AG20443 (cell line): ENCODE data around the gene TRIO.
A peak's percentile ranks its signal among the peaks of the same experiment; 100 is the strongest.

Source experiments
- DNase-seq: peaks from one replicate; pipeline ENCODE4 v3.0.0; 2012; ENCODE audit warnings: low spot score, mixed read lengths

TRIO gene

DNA sequence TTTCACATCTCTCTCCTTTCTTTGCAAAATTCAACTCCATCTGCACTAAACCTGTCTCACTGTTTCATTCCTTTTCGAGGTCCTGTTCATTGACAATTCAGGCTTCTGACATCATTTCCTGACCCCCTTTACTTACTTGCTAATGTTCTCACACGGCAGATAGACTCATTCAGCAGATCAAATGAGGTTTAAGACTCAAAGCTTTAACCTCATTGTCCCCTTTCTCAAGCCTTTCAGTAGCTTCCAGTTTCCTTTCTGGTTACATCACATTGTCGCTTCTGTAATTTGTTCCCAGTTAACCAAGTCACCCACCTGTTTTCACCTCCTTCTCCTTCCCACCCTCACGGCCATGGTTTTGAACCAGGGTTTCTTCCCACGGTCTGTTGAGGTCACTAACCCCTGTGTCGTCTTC, 295.1 kb downstream of the TRIO start:
- no peak for DNase-seq

DNA sequence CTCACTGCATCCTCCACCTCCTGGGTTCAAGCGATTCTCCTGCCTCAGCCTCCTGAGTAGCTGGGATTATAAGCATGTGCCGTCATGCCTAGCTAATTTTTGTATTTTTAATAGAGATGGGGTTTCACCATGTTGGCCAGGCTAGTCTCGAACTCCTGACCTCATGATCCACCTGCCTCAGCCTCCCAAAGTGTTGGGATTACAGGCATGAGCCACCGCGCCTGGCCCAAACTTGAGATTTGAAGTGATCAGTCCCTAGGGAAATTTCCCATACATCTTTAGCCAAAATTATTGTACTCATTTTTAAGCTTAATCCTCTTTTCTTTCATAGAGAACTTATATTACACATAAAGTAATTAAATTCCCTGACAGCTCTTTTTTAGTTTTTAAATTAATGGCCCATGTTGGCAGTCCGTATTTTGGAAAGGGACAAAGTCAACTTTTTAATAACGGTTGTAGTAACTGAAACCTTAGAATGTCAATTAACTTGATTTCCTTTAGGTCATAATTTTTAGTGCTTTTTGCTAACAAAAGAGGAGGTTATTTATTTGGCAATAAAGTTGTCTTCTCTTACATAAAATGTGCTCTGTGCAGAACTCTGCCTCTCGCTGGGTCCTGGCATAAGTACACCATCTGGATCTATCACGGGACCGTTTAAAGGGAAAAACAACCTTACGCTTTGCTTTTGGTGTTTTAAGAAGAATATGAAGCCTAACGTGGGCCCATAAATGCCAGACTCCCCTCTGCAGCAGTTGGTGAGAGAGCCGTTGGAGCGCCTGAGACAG, 296.1 kb downstream of the TRIO start:
- DNase-seq, result no peak

DNA sequence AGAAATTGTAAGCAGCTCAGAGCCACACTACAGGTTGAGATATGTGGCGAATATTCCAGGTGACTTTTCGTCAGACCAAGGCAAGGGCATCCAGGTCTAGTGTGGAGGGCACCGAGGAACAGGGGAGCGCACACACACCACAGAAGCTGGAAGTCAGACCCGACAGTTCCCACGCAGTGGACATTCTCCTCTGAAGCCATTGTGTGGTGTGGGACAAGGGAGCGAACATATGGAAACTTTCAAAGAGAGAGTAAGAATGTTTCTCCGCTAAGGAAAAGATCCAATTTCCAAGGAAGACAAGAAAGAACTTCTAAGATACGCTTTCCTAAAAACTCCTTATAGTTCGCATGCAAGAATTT, 297.1 kb downstream of the TRIO start:
- DNase-seq, result no peak

DNA sequence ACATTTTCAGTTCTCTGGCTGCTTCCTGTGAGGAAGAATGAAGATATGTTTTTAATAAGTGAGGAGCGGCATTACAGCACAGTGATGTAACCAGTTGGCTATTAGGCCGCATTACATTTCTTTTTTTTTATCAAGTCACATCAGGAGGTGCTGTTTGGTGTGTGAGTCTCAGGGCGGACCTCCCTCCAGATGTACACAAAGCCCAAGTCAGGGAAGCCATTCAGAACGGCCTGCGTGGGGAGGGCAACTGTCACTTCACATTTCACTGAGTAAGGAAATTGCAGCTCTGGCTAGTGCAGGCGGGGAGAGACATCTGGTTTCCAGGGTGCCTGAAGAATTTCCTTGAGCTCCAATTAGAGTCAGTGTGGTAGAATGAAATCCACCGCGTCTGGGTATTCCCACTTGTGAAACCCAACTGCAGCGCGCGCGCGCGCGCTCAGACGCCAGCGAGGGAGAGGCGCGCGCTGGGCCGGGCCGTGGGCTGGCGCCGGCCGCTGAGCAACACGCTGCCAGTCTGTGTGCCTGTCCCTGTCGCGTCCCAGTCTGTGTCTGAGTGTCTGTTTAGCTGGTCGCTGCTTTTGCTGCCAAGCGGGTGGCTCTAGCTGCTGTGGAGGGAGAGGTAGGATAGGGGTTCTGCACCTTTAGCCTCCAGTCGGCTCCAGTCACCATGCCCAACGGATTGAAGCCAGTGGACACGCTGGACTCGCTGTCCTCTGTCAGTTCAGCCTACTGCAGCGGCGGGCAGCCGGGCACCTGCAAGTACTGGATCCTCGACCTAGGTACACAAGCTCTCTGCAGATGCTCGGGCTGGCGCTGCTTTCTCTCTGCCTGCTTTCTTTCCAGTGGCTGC, 297.7 kb downstream of the TRIO start:
- peak; percentile 87 for DNase-seq

DNA sequence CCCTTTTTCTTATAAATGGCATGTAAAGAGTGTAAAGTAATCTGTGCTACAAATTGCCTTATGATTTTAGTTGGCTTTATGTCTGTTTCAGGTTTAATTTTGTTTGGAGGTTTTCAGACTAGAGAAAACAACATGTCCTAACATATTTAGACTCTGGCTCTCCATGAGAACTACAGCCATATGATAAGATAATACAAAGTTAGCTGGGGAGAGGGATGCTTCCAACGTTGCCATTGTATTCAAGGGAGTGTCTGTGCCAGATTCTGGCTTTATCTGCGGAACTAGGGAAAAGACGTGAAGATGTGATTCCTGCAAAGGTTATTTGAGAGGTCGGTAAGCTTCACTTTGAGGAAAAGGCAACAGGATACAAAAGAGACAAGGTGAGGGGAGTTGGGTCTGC, 298.5 kb downstream of the TRIO start:
- DNase-seq, result no peak

DNA sequence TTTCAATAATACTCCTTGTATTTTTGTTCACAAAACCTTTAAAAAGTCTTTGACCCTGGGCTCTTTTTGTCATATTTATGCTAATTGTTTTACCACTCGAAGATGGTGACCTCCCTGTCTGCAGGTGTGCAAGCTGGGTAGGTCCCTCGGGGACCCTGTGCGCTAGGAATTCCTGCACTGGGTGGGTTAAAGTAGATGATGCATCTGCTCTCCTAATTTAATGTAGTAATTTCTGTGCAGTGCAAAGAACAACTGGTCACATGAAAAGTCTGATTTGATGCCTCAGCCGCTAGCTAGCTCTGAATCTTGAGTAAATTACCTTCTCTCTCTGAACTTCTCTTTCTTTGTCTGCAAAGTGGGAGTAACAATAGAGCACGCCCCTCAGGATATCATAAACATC, 299.4 kb downstream of the TRIO start:
- DNase-seq, result no peak

DNA sequence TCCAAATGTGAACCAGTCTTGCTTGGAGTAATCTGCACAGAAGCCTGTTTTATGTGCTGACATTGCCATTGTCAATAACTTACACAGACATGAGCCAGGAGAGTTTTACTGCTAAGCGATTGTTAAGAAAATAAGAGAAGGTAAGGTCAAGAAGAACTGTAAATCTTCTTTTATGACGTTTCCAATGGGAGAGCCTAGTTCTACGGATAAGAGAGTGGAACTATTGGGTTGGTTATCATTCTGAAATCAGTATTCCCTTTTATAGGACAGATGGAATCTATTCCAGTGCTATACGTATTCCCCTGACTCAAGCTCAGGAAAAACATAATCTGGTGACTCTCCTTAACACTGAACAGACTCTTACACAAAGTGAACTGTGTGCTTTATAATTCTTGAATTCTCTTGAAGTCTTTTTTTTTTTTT, 300.5 kb downstream of the TRIO start:
- no peak for DNase-seq

DNA sequence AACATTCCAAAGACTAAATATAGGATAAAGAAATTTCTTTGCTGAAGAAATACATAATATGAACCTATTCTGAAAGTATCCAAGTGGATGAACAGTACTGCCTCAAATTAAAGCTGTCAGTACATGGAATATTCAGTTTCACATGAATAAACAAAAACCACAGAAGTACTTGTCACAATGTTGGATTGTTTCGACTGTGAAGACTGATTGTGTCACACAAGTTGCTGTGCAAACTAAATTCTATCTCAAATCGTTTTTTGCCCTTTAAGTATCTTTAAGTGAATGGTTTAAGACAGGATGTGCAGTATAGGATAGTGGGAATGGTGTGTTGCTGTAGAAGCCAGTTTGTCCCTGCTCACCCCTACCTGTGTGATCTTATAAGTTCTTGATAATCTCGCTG, 301.0 kb downstream of the TRIO start:
- DNase-seq, result no peak

DNA sequence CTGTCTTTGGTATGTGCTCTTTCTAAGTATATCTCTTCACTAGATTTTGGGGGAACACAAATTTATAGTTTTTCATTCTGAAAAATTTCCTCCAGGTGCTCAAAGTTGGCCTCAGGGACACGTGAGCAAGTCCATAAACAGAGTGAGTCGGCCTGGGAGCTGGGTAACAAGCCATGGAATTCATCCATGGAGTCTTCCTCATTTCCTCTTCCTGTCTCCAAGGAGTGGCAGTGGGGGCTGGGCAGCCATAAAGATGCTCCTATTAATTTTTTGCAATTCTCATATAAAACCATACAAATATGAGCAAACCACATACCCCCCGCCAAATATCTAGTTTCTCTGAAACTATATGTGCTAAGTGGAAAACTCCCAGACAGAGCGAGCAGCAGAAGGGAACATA, 301.9 kb downstream of the TRIO start:
- DNase-seq, result no peak

DNA sequence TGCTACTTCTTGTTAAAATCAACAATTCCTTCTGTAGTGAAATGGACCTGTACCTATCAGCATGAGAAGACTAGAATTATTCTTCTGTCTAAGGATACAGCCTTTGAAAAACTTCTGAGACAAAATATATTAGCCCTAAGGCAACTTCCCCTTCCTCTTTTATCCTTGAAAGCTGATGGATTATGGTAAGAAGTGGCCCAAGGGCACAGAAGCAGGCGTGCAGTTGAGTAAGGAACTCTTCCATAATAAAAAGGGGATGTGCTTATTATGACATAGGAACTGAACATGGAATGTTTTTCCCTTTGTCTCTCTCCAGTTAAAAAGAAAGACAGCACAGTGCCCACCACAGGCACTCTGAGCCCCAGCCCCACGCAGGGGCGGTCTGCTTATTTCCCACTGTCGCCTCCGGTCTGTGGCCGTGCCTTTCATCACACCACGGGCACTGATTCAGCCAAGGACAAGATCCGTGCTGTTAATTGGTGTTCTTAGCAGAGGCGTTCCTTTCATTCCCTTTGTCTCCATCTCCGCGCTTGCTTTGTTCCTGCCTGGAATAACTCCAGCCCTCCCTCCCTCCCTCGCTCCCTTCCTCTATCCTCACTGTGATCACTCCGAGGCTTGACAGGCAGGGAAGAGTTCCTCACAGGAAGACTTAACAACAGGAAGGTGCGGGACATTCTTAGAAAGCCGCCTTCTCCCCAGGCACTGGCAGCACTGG, 302.6 kb downstream of the TRIO start:
- peak; percentile 34 for DNase-seq

DNA sequence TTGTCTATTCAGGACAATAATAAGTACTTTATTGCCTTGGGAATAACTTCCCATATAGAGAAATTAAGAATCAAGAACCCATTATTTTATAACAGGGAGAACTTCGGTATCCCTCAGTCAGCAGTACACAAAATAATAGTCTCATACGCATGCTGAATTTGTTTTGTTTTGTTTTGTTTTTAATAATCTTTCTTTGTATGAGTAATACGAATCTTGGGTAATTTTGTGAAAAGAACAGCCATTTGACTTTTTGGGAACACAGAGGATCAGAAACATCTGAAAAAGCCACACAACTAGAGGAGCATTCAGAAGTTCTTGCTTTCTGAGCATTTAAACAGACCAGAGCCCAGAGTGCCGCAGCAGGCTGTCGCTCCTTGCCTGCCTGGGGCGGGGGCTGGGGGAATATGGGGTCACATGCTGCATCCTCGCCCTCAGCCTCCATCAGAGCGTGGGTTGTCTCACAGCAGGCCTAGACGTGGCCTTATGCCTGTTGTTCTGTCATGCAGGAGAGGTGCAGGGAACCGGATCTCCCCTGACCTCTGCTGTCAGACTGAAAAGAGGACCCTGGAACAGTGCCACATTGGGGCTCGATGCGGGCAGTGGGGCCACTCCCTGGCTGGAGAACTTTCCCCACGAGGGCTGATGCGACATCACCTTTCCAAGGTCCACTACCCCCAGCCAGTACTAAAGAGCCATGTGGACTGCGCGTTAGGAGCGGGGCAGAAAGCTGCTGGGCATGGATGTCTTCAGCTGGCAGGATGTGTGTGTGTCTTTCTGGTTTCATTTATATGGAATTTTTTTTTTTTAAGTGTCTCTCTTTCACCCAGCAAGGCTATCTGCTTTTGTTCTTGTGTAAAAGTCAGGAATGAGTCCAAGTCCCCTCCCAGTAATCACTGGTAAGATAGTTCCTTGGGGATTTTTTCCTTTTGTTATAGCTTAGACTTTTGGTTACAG, 305.1 kb downstream of the TRIO start:
- no peak for DNase-seq

DNA sequence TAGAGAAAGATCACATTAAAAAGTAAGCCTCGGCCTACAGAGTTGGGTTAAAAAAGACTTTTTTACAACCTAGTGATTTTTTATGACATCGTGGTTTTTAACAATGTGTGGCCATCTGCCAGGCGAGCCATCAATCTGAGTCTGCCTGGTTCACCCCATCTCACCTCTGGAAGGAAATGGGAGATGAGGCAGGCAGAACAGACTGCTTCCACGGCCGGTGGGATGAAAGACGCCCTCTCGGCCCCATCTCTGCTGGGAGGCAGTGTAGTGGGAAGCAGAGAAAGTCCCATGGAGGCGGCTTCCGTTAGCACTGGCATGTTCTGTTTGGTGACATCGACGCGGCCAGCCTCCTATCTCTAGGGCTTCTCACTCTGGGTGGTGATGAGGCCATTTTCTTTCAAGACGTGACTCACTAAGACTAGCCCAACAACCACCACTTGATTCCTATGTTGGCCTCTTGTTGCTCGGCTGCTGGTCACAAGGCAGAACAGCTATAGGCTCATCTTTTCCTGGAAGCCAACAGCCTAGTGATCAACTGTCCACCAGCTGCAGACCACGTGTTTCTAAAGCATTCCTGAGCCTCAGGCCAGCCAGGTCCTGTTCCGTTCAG, 306.0 kb downstream of the TRIO start:
- DNase-seq, result peak; percentile 71

DNA sequence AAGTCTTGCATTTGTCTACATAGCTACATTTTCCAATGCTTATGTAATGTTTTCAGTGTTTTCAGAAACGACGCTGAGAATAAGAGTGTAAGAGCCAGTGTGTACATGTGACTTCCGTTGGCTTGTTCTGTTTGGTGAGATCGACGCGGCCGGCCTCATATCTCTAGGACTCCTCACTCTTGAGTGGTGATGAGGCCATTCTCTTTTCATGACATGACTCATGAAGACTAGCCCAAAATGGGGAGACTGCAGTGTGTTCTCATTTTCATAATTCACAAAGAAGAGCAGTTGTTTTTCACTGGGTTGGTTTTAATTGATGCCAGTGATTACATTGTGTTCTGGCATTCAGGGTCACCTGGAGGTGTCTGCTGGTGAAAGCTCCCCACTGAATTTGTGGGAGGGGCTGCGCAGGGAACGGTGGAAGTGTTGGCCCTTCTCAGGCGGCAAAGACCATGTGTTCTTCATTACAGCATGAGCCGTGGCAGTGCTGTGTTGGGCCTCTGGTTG, 306.9 kb downstream of the TRIO start:
- DNase-seq, result peak; percentile 79

DNA sequence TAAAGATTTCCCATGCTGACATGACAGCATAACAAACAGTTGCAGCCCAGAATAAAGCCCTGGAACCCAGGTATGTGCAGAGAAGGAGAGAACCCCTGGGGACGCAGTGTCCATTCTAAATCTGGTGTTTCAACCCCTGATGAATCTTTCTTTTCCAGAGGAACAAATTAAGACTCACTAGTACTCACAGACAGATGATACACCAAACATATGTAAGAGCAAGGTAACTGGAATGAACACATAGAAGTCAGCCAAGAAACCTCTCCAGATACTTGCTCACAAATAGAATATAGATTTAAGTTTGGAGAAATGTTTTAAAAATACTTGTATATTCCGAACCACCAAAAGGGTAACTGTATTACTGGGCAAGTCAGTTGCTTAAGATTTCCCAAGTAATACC, 307.6 kb downstream of the TRIO start:
- no peak for DNase-seq

DNA sequence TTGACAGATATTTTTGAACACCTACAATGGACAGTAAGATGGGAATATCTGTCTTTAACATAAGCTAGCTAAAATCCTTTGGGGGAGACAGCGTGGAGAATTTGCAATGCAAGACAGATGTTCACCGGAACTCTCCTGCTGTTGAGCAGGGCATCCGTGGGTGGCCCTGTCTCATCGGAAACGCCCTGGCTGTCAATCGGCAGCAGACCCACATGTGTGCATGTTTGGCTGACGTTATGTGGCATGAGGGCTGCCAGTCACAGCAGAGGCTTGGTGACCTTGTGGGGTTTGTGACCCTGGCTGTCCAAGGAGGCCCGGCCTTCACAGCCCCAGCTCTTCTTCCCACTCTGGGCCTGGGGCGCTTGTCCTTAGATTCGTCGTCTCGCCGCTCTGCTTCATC, 308.7 kb downstream of the TRIO start:
- DNase-seq, result no peak

DNA sequence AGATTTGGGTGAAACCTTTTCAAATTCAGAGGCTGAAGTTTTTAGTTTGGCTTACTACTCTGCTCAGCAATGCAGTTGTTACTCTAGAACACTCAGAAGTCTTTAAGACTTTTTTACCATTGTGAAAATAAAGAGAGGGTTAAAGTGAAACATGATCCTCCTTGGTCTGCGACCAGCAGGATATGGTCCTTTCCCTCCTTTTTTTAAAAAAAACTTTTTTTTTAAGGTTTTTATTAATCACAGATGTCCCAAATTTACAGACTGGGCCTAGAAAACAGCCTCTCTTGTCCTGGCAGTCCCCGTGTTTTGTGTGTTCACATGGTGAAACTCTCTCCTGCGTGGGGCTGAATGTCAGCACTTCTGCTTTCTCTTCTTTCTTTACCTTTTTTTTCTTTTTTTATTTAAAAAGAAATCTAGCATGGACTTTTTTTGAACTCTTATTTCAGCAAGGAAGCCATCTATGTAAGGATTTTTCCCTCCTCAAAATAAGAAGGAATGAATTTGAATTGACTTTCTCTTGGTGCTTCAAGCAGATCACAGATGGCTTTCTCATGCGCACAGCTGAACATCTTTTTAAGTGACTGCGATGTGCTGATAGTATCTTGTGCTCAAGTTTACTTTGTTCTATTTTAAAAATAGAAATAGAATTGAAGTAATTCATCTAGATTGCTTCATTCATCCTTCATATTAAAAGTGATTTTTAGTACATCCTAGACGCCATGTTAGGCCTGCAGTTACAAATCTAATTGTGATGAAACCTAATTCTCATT, 309.7 kb downstream of the TRIO start:
- peak; percentile 36 for DNase-seq

DNA sequence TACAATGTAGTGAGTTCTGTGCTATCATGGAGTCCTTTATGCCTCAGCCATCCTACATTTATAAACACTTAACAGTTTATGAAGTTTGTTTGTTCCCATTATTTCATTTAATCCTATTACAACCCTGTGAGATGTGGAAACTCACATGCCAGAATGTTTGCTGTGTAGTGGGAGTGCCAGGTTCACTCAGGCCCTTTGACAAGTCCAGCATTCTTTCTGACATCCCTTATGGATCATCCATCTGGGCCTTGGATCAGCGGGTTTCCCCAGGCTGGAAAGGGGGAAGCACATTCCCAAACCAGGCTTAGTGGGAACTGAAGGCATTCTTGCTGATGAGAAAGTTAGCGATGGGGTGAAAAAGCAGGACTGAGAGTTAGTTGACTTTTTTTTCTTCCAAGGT, 310.3 kb downstream of the TRIO start:
- DNase-seq, result peak; percentile 38

DNA sequence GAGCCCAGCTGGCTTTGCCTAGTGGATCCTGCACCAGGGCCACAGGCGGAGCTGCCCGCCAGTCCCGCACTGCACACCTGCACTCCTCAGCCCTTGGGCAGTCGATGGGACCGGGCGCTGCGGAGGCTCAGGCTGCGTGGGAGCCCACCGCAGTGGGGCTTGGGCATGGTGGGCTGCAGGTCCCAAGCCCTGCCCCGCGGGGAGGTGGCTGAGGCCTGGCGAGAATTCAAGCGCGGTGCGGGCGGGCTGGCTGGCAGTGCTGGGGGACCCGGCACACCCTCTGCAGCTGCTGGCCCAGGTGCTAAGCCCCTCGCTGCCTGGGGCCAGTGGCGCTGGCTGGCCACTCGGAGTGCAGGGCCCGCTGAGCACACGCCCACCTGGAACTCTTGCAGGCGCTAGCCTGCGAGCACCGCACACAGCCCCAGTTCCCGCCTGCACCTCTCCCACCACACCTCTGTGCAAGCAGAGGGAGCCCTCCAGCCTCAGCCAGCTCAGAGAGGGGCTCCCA, 312.7 kb downstream of the TRIO start:
- DNase-seq, result no peak

DNA sequence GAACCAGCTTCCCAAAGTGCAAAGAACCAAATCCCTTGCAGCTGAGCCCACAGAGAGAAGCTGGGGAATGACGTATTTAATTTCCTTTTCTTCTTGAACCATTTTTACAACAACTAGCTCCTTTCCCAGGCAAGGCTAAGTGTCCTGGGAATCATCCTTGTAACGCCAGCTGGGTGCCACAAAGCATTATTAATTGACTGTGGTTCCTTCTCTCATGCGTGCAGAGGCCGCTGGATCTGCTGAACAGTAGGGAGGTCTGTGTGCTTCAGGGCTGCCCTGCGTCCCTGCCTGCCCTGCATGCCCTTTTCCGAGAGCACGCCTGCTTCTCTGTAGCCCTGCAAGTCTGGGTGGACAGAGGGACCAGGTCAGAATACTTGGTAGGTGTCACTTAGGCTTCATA, 314.3 kb downstream of the TRIO start:
- DNase-seq, result no peak

DNA sequence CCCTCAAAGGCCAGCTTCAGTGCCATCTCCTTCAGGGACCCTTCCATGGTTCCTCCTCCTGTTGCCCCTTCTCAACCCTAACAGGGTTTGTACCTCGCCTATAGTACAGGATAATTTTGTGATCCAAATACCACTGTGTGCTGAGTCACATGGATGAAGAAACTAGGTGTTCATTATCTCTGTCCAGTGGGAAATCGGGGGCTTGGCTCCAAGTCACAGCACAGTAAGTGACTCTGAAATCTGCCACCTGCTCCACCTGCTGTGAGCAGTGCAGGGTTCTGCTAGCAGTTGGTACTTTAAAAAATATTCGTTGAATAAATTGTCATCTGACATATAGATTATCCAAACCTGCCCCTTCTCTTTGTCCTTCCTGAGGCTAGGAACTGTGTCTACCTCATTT, 315.3 kb downstream of the TRIO start:
- no peak for DNase-seq
